Spleen (tissue), 11 donors: ENCODE results near the gene TRIM32. TPM values are rescaled to one million over a fixed set of nuclear protein-coding genes. Genes with fewer than 3 reads are reported as not detected.
"Not testable (repeated sequence)": the region's sequence is repeated elsewhere in the genome, so short reads cannot be mapped to it uniquely, and the experiment has no call there.

Experiments
- DNase-seq: peaks from one replicate; pipeline ENCODE4 v3.0.0-alpha.2; 2020
- H3K27ac ChIP-seq, 8 donors: fragments of 200-600 bp; sonication (generic) in 7 of 8; 1 replicate in 4 of 8; 2 replicates in 4 of 8; pipeline versions ENCODE4 v1.5.0 to v1.8.0; 2016 to 2021; ENCODE audit warnings: inconsistent platforms in 4 of 8, mild to moderate bottlenecking in 4 of 8, moderate library complexity in 1 of 8
- H3K27me3 ChIP-seq, 7 donors: fragments of 200-600 bp; sonication (generic) in 6 of 7; replicated peaks in 1 of 7; 1 replicate in 4 of 7; 2 replicates in 3 of 7; pipeline versions ENCODE4 v1.5.0 to v1.8.0; 2016 to 2021; ENCODE audit warnings: inconsistent platforms in 3 of 7, mild to moderate bottlenecking in 1 of 7
- H3K36me3 ChIP-seq, 6 donors: fragments of 200-600 bp; sonication (generic) in 5 of 6; 1 replicate in 4 of 6; 2 replicates in 2 of 6; pipeline versions ENCODE4 v1.5.0 to v1.8.0; 2016 to 2021; ENCODE audit warnings: inconsistent platforms in 2 of 6
- H3K4me1 ChIP-seq, 6 donors: fragments of 200-600 bp; sonication (generic) in 5 of 6; 1 replicate in 3 of 6; 2 replicates in 3 of 6; pipeline versions ENCODE4 v1.5.0 to v1.8.0; 2016 to 2021; ENCODE audit warnings: inconsistent platforms in 3 of 6
- H3K4me3 ChIP-seq, 8 donors: fragments of 200-600 bp; sonication (generic) in 7 of 8; 1 replicate in 4 of 8; 2 replicates in 4 of 8; pipeline versions ENCODE4 v1.5.0 to v1.8.0; 2016 to 2021; ENCODE audit warnings: inconsistent platforms in 4 of 8, mild to moderate bottlenecking in 4 of 8, moderate library complexity in 2 of 8
- H3K9me3 ChIP-seq, 8 donors: fragments of 200-600 bp; sonication (generic) in 7 of 8; 1 replicate in 4 of 8; 2 replicates in 4 of 8; pipeline versions ENCODE4 v1.5.0 to v1.8.0; 2016 to 2021; ENCODE audit warnings: inconsistent platforms in 4 of 8
- POLR2A ChIP-seq, 3 donors: fragments of 450-650 bp; IDR thresholded peaks; one replicate each; pipeline ENCODE4 v1.5.1; 2017; ENCODE audit warnings: antibody characterized with exemption in 3 of 3, mild to moderate bottlenecking in 1 of 3
- POLR2AphosphoS5 ChIP-seq, 3 donors: sonication (generic); formaldehyde crosslinking; IDR thresholded peaks; one replicate each; pipeline ENCODE4 v1.5.1; 2017; ENCODE audit warnings: antibody characterized with exemption in 3 of 3
- WGBS, 5 donors: extraction: QIAGEN DNeasy Blood & Tissue Kit in 3 of 5; methylation state at CpG; one replicate each; pipeline versions ENCODE4 v1.1.5 to v1.1.7; 2013 to 2018; 5-methylcytosine and 5-hydroxymethylcytosine counted together
- intact Hi-C: fragments of 100-400 bp; cut with DNase I; formaldehyde crosslinking; loops from one replicate; pipeline ENCODE4 v1.15.0; 2023; ENCODE audit warnings: low total_unique reads
- polyA plus RNA-seq, 3 donors: library from polyadenylated mRNA; stranded (reverse); fragments of 200-250 nt; gene quantifications; one replicate each; pipeline ENCODE4 v1.2.1, GENCODE V29; 2013
- total RNA-seq, 7 donors: library from RNA; depleted of rRNA in 3 of 7; stranded (reverse); fragments of >200 nt in 3 of 7; fragmentation: NEBNext Ultra II Directional in 4 of 7; extraction: Animal tissue kit (Norgen Biotek cat#: 25700) in 4 of 7; gene quantifications; one replicate each; pipeline versions ENCODE4 v1.1.0 to v1.2.1, GENCODE V29; 2016 to 2021
- TF ChIP-seq, protein P1 (sequence below), 11 experiments: fragments of 200-600 bp in 7 of 11; fragments of 450-650 bp in 4 of 11; sonication (generic) in 4 of 11; IDR thresholded peaks in 8 of 11; conservative IDR thresholded peaks in 3 of 11; 1 replicate in 7 of 11; 2 replicates in 4 of 11; pipeline versions ENCODE4 v1.4.0 to v1.8.0; 2016 to 2021; ENCODE audit warnings: antibody characterized with exemption in 11 of 11, inconsistent platforms in 4 of 11, mild to moderate bottlenecking in 1 of 11
- donor health status: healthy with polysubstance abuse.
- donor health status: DM: no; HTN: no; CAD: no; lungs with moderate emphysema.
- donor health status: DM: no; HTN: no; CAD: no.
- donor health status: Bipolar disorder and iron deficiency.
- donor health status: healthy.
- donor health status: DM: no; HTN: no; CAD: no.
- donor health status: DM: yes; HTN: yes; CAD: no.

TRIM32 gene
- total and polyA plus RNA-seq, 10 donors = 3.1 to 22.1 (median 17.2) TPM

DNA sequence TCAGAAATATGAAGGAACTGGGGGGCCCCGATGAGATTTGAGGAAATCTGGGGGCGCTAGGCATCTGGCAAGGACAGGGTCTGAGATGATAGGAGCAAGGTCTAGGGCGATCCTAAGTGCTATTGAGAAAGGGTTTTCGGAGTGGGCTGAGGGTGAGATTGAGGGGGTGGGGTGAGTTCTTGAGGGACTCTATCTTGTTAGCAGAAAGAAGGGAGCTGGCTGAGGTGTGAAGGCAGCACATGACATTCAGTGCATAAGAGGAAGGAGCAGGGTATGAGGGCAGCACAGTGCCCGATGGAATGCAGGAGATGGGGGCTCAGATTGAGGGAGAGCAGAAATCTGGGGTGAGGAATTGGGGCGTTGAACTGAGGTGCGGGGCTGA, 640 bp downstream of the TRIM32 start:
- intact Hi-C loops = no loop called here
- Histone ChIP-seq H3K9me3 (peaks cover 0 to 14% (median 12%) of the 10 kb centered on the region in 8 donors), H3K4me3 (peak overlapping the region; percentile 54 to 85 (median 64)), H3K36me3 (no peaks in the 10 kb centered on the region), H3K4me1 (peaks cover 9 to 65% (median 48%) of the 10 kb centered on the region in 6 donors), H3K27me3 (peaks cover 0 to 4% (median 0%) of the 10 kb centered on the region in 7 donors), H3K27ac (peak overlapping the region in 5 of 8 donors; percentile 84 to 90 (median 88))
- 18 to 27% (median 24%) methylated on average over 7 of the region's 7 CpGs for WGBS, 5 donors
- DNase-seq = no peak
- TF ChIP-seq POLR2A (IDR thresholded peaks at IDR 0.05) = no peak
- TF ChIP-seq, protein P1, sequence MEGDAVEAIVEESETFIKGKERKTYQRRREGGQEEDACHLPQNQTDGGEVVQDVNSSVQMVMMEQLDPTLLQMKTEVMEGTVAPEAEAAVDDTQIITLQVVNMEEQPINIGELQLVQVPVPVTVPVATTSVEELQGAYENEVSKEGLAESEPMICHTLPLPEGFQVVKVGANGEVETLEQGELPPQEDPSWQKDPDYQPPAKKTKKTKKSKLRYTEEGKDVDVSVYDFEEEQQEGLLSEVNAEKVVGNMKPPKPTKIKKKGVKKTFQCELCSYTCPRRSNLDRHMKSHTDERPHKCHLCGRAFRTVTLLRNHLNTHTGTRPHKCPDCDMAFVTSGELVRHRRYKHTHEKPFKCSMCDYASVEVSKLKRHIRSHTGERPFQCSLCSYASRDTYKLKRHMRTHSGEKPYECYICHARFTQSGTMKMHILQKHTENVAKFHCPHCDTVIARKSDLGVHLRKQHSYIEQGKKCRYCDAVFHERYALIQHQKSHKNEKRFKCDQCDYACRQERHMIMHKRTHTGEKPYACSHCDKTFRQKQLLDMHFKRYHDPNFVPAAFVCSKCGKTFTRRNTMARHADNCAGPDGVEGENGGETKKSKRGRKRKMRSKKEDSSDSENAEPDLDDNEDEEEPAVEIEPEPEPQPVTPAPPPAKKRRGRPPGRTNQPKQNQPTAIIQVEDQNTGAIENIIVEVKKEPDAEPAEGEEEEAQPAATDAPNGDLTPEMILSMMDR (IDR thresholded peaks at IDR 0.05 in 8 of 11, conservative IDR thresholded peaks at IDR 0.05 in 3 of 11) = no peak
- TF ChIP-seq POLR2AphosphoS5 (IDR thresholded peaks at IDR 0.05) = no peak

DNA sequence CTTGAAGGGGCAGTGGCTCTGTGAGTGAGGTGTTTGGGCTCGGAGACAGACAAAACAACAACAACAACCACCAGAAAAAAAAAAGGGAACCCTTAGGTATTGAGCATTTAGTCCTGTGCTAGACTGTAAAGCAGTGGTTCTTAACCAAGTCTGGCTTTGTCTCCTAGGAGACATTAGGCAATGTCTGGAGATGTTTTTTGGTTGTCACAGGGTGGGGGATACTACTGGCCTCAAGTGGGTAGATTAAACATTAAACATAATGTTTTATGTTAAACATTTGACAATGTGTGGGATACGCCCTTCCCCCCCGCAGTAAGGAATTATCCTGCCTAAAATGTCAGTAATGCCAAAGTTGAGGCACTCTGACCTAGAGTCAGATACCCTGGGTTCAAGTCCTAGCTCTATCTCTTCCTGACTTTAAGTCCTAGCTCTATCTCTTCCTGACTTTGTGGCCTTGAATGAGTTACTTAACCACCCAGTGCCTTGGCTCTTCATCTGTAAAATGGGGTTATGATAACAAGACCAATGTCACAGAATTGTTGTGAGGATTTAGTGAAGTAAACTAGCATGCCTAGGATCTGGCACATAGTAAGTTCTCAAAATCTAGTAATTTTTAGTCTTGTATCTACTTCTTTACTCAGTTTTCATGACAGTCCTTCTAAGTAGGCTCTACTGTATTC, 1.8 kb downstream of the TRIM32 start:
- DNase-seq = no peak
- H3K27ac ChIP-seq = no peak overlapping the region
- peaks cover 0 to 4% (median 0%) of the 10 kb centered on the region in 7 donors for H3K27me3 ChIP-seq
- TF ChIP-seq, protein P1 (IDR thresholded peaks at IDR 0.05 in 8 of 11, conservative IDR thresholded peaks at IDR 0.05 in 3 of 11) = no peak
- no peak for TF ChIP-seq POLR2AphosphoS5 (IDR thresholded peaks at IDR 0.05)
- TF ChIP-seq POLR2A (IDR thresholded peaks at IDR 0.05) = no peak
- H3K4me3 ChIP-seq = no peak overlapping the region
- H3K4me1 ChIP-seq = peaks cover 9 to 77% (median 52%) of the 10 kb centered on the region in 6 donors
- peaks cover 0 to 2% (median under 1%) of the 10 kb centered on the region in 8 donors for H3K9me3 ChIP-seq
- intact Hi-C loops = no loop called here
- no peaks in the 10 kb centered on the region for H3K36me3 ChIP-seq
- WGBS, 5 donors = 81 to 95% (median 86%) methylated on average over 3 of the region's 3 CpGs

DNA sequence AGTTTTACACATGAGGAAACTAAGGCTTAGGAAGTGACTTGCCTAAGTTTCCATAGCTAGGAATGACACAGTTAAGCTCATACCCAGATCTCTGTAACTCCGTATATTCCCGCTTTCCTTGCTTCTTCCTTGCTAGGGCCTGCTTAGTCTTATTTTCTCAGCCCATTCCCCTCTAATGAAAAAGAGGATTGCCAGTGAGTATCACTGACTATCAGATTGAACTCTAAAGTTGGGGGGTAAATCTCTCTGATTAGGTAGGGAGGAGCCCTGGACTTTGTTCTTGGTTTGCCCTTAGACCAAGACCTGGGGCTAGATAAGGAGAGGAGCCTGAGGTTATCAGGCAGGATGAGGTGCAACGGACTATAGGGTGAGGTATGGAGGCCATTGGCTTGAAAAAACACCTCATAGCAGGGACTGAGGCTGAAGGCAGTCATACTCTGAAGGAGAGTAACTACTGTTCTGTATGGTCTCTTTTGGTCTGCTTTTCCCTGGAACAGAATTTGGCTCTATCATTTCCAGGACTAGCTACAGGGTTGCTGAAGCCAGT, 2.5 kb downstream of the TRIM32 start:
- Histone ChIP-seq H3K4me1 (peaks cover 9 to 79% (median 54%) of the 10 kb centered on the region in 6 donors), H3K4me3 (no peak overlapping the region), H3K36me3 (no peaks in the 10 kb centered on the region), H3K9me3 (no peaks in the 10 kb centered on the region), H3K27me3 (peaks cover 0 to 4% (median 0%) of the 10 kb centered on the region in 7 donors), H3K27ac (no peak overlapping the region)
- TF ChIP-seq POLR2AphosphoS5 (IDR thresholded peaks at IDR 0.05) (no peak), POLR2A (IDR thresholded peaks at IDR 0.05) (no peak)
- TF ChIP-seq, protein P1 (IDR thresholded peaks at IDR 0.05 in 8 of 11, conservative IDR thresholded peaks at IDR 0.05 in 3 of 11) = no peak
- no peak for DNase-seq
- intact Hi-C loops = no loop called here
- WGBS, 5 donors = 83 to 93% (median 91%) methylated on average over 3 of the region's 3 CpGs

DNA sequence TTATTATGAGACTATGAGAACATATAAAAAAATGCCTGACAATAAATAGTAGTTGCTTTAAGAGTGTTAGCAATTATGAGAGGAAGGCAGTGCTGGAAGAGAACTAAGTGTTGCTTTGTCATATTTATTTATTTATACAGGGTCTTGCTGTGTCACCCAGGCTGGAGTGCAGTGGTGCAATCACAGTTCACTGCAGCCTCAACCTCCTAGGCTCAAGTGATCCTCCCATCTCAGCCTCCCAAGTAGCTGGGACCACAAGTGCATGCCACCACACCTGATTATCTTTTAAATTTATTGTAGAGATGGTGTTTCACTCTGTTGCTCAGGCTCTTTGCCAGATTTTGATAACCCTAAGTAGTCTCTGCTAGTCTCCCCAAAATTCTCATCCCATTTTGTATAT, 3.7 kb downstream of the TRIM32 start:
- H3K27me3 ChIP-seq, H3K9me3 ChIP-seq, H3K27ac ChIP-seq, intact Hi-C loops, H3K4me3 ChIP-seq, H3K36me3 ChIP-seq, DNase-seq: not testable (repeated sequence)
- H3K4me1 ChIP-seq = peaks cover 15 to 88% (median 60%) of the 10 kb centered on the region in 6 donors
